Smooth muscle cell (in vitro differentiated cells): ENCODE measurements around the gene HPSE2. TPM values are rescaled to one million over a fixed set of nuclear protein-coding genes. Genes with fewer than 3 reads are reported as not detected.

ENCODE experiments used
- DNase-seq: peaks from one replicate; lab custom pipeline; 2025; ENCODE audit not compliant: unreplicated experiment; lab: John Stamatoyannopoulos, UW
- H2AFZ ChIP-seq: fragments of 200-600 bp; sonication (generic); 2 replicates; pipeline ENCODE4 v1.6.0; 2016; ENCODE audit warnings: antibody characterized with exemption, low read depth, mild to moderate bottlenecking
- H3F3A ChIP-seq: fragments of 200-600 bp; sonication (generic); 2 replicates; pipeline ENCODE4 v1.6.0; 2017; ENCODE audit warnings: antibody characterized with exemption, low read depth
- H3K27ac ChIP-seq: fragments of 200-600 bp; sonication (generic); 2 replicates; pipeline ENCODE4 v1.5.1; 2016; ENCODE audit warnings: low read depth, mild to moderate bottlenecking
- H3K27me3 ChIP-seq: fragments of 200-600 bp; sonication (generic); 2 replicates; pipeline ENCODE4 v1.6.1; 2016; ENCODE audit warnings: low read depth, mild to moderate bottlenecking
- H3K36me3 ChIP-seq: fragments of 200-600 bp; sonication (generic); 2 replicates; pipeline ENCODE4 v1.5.1; 2016; ENCODE audit warnings: low read depth
- H3K4me1 ChIP-seq: fragments of 200-600 bp; sonication (generic); 2 replicates; pipeline ENCODE4 v1.5.1; 2016; ENCODE audit warnings: low read depth
- H3K4me2 ChIP-seq: fragments of 200-600 bp; sonication (generic); 2 replicates; pipeline ENCODE4 v1.6.0; 2016; ENCODE audit warnings: mild to moderate bottlenecking
- H3K4me3 ChIP-seq: fragments of 200-600 bp; sonication (generic); 2 replicates; pipeline ENCODE4 v1.5.1; 2016; ENCODE audit warnings: mild to moderate bottlenecking
- H3K79me2 ChIP-seq: fragments of 200-600 bp; sonication (generic); 2 replicates; pipeline ENCODE4 v1.6.0; 2016; ENCODE audit warnings: low read depth, mild to moderate bottlenecking
- H3K9ac ChIP-seq: fragments of 200-600 bp; sonication (generic); 2 replicates; pipeline ENCODE4 v1.6.0; 2016; ENCODE audit warnings: low read depth
- H3K9me3 ChIP-seq: fragments of 200-600 bp; sonication (generic); replicated peaks from 2 replicates; pipeline ENCODE4 v1.5.1; 2016; ENCODE audit warnings: low read depth
- H4K20me1 ChIP-seq: fragments of 200-600 bp; sonication (generic); 2 replicates; pipeline ENCODE4 v1.6.0; 2016; ENCODE audit warnings: low read depth
- WGBS: methylation state at CpG from one replicate; pipeline ENCODE4 v1.1.7; 2016; ENCODE audit warnings: low lambda C conversion rate; 5-methylcytosine and 5-hydroxymethylcytosine counted together
- polyA plus RNA-seq: library from polyadenylated mRNA; unstranded; fragments of >200 nt; fragmentation: Nextera tagmentation; extraction: Ambion mirVana; gene quantifications from 2 replicates; pipeline ENCODE4 v1.2.1, GENCODE V29; 2016
- total RNA-seq: library from RNA; depleted of rRNA; stranded (reverse); fragments of >200 nt; gene quantifications from 2 replicates; pipeline ENCODE4 v1.2.3, GENCODE V29; 2014
- TF ChIP-seq, protein P1 (sequence below): fragments of 200-600 bp; sonication (generic); IDR thresholded peaks from 2 replicates; pipeline ENCODE4 v1.5.1; 2017; ENCODE audit warnings: borderline replicate concordance, mild to moderate bottlenecking, antibody characterized with exemption; ENCODE audit not compliant: insufficient read depth, poor library complexity, severe bottlenecking

Gene HPSE2
- total and polyA plus RNA-seq, 2 experiments from 2014 or later = 0.13 TPM; not detected in 1

DNA sequence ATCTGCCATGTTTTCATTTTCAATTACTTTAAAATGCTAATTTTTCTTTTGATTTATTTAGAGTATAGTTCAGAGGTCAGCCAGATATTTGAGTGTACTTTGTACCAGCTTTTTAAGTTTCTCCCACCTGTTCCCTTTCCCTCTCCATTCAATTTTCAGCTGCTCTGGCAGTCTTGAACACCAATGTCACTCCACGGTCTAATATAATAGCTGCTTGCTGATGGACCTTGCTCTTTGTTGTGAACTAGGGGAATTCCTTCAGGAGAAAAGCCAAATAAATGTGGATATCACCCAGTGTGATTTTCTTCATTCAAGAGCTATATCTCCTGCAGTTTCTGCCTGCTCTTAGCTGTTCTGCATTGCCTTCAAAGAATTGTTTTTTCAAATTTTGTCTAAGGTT, 785.0 kb downstream of the HPSE2 start:
- Histone ChIP-seq H3K79me2 (no peaks in the 10 kb centered on the region), H4K20me1 (no peaks in the 10 kb centered on the region), H2AFZ (no peak overlapping the region), H3F3A (no peaks in the 10 kb centered on the region), H3K36me3 (no peaks in the 10 kb centered on the region), H3K9ac (no peak overlapping the region), H3K4me1 (no peaks in the 10 kb centered on the region), H3K27me3 (no peaks in the 10 kb centered on the region), H3K9me3 (no peaks in the 10 kb centered on the region), H3K4me3 (no peak overlapping the region), H3K27ac (no peak overlapping the region), H3K4me2 (no peak overlapping the region)
- WGBS = 85% methylated on average over 1 of the region's 1 CpG
- DNase-seq = no peak
- TF ChIP-seq, protein P1, sequence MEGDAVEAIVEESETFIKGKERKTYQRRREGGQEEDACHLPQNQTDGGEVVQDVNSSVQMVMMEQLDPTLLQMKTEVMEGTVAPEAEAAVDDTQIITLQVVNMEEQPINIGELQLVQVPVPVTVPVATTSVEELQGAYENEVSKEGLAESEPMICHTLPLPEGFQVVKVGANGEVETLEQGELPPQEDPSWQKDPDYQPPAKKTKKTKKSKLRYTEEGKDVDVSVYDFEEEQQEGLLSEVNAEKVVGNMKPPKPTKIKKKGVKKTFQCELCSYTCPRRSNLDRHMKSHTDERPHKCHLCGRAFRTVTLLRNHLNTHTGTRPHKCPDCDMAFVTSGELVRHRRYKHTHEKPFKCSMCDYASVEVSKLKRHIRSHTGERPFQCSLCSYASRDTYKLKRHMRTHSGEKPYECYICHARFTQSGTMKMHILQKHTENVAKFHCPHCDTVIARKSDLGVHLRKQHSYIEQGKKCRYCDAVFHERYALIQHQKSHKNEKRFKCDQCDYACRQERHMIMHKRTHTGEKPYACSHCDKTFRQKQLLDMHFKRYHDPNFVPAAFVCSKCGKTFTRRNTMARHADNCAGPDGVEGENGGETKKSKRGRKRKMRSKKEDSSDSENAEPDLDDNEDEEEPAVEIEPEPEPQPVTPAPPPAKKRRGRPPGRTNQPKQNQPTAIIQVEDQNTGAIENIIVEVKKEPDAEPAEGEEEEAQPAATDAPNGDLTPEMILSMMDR = no peak

DNA sequence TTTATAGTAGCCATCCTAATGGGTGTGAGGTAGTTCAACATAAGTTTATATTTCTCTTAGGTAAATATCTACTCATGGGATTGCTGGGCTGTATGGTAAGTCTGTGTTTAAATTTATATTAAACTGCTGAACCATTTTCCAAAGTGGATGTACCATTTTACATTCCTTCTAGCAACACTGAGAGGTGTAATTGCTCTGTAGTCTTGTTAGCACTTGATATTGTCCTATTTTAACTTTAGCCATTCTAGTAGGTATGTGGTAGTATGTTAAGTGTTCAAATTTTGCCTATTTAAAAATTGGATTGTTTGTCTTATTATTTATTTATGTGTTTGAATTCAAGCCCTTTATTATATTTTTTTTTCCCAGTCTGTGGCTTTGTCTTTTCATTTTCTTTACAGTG, 786.4 kb downstream of the HPSE2 start:
- DNase-seq = no peak
- H3K4me2 ChIP-seq = no peak overlapping the region
- no peaks in the 10 kb centered on the region for H3K9me3 ChIP-seq
- no peaks in the 10 kb centered on the region for H3K36me3 ChIP-seq
- no peak overlapping the region for H2AFZ ChIP-seq
- TF ChIP-seq, protein P1 = no peak
- H3K79me2 ChIP-seq = no peaks in the 10 kb centered on the region
- H3K27ac ChIP-seq = no peak overlapping the region
- no peaks in the 10 kb centered on the region for H4K20me1 ChIP-seq
- no peaks in the 10 kb centered on the region for H3F3A ChIP-seq
- no peak overlapping the region for H3K4me3 ChIP-seq
- H3K27me3 ChIP-seq = no peaks in the 10 kb centered on the region
- no peak overlapping the region for H3K9ac ChIP-seq
- H3K4me1 ChIP-seq = no peaks in the 10 kb centered on the region

DNA sequence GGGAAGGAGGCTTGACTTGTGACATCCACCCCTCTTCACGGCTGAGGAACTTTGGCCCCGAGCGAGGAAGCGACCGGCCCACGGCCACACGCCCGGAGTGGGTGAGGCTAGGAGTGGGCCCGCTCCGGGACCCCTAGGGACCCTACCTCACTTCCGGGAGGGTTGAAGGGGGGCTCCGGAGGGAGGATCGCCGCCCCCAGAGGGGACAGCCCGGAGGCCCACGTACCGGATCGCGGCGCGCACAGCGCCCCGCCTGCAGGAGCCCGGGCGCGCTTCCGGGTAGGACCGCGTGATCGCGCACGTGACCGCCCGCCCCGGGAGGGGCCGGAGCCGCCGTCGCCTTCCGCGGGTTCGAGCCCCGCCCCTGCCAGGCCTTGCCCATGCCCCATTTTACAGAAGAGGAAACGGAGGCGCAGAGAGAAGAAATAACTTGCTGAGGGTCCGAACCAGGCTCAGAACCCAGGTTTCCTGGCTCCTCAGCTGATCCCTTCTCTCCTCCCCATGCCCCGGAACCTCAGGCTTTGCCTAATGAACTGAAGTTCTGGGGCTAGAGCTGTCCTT, 788.9 kb downstream of the HPSE2 start, which contains the start of gene HPS1:
TSS of gene HPS1 (minus strand) at position 275 of the 561 bp plus-strand sequence. CDS start 3,695 bp downstream, outside the sequence.
- peak within 1 kb of the TSS; percentile 100 for H2AFZ ChIP-seq
- WGBS = 3% methylated on average over 42 of the region's 47 CpGs
- no peaks in the 10 kb centered on the region for H3K79me2 ChIP-seq
- peak within 1 kb of the TSS; percentile 87 for H3K4me3 ChIP-seq
- no peaks in the 10 kb centered on the region for H3K9me3 ChIP-seq
- peak within 1 kb of the TSS; percentile 90 for H3K4me2 ChIP-seq
- peak within 1 kb of the TSS; percentile 57 for H3K27ac ChIP-seq
- H3K9ac ChIP-seq = peak within 1 kb of the TSS; percentile 83
- no peak for DNase-seq
- H3F3A ChIP-seq = no peaks in the 10 kb centered on the region
- H3K36me3 ChIP-seq = peaks cover 5% of the 10 kb centered on the region
- H3K27me3 ChIP-seq = no peaks in the 10 kb centered on the region
- H4K20me1 ChIP-seq = no peaks in the 10 kb centered on the region
- no peaks in the 10 kb centered on the region for H3K4me1 ChIP-seq
- TF ChIP-seq, protein P1 = no peak

DNA sequence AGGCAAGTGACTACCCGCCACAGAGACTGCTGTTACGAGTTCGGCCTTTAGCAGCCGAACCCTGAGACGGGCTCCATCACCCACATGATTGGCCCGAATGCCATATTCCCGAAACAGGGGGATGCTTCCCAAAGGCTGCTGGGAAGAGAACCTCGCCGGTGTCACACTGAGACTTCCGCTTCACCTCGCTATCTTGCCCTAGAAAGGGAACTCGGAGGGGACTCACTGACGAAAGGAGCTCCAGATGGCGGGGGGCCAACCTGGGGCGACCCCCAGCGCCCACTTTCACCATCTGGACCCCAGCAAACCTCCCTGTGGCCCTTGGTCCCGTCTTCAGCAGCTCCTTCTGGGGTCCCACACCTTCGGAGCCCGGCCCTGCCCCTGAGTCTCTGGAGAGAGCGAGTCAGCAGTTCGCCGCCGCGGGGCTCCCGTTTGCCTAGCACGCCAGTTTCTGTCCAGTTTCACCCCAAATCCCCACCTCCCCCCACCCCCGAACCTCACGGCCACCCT, 789.4 kb downstream of the HPSE2 start:
- WGBS = 13% methylated on average over 28 of the region's 28 CpGs
- Histone ChIP-seq H3K27me3 (no peaks in the 10 kb centered on the region), H3K36me3 (peaks cover 5% of the 10 kb centered on the region), H4K20me1 (no peaks in the 10 kb centered on the region), H3K27ac (peak overlapping the region; percentile 57), H3K79me2 (no peaks in the 10 kb centered on the region), H3F3A (no peaks in the 10 kb centered on the region), H3K9ac (peak overlapping the region; percentile 83), H2AFZ (peak overlapping the region; percentile 100), H3K9me3 (no peaks in the 10 kb centered on the region), H3K4me2 (peak overlapping the region; percentile 90), H3K4me1 (no peaks in the 10 kb centered on the region), H3K4me3 (peak overlapping the region; percentile 87)
- DNase-seq = no peak
- TF ChIP-seq, protein P1 = no peak
